DOHH2 (cell line): Measurements from ENCODE around the gene TIGD3.

Experiments used
- H3F3A ChIP-seq: fragments of 200-600 bp; sonication (generic), shearing (Covaris generic); 2 replicates; pipeline ENCODE4 v1.6.0; 2016; ENCODE audit warnings: antibody characterized with exemption, mild to moderate bottlenecking; ENCODE audit not compliant: control insufficient read depth, insufficient read depth
- H3K27ac ChIP-seq: fragments of 200-600 bp; sonication (generic); 2 replicates; pipeline ENCODE4 v1.5.1; 2014; ENCODE audit warnings: low read depth, mild to moderate bottlenecking, low read length, moderate library complexity
- H3K27me3 ChIP-seq: fragments of 200-600 bp; sonication (generic); 2 replicates; pipeline ENCODE4 v1.6.1; 2014; ENCODE audit warnings: mild to moderate bottlenecking, low read length, mixed read lengths; ENCODE audit not compliant: control insufficient read depth
- H3K36me3 ChIP-seq: fragments of 200-600 bp; sonication (generic); 2 replicates; pipeline ENCODE4 v1.6.1; 2014; ENCODE audit warnings: mild to moderate bottlenecking, low read length, moderate library complexity, mixed read lengths; ENCODE audit not compliant: control insufficient read depth
- H3K4me1 ChIP-seq: fragments of 200-600 bp; sonication (generic); 2 replicates; pipeline ENCODE4 v1.6.1; 2014; ENCODE audit warnings: mild to moderate bottlenecking, low read length, mixed read lengths; ENCODE audit not compliant: control insufficient read depth
- H3K4me2 ChIP-seq: fragments of 200-600 bp; sonication (generic); 2 replicates; pipeline ENCODE4 v1.6.0; 2014; ENCODE audit warnings: mild to moderate bottlenecking, low read length, moderate library complexity
- H3K4me3 ChIP-seq: fragments of 200-600 bp; sonication (generic); 2 replicates; pipeline ENCODE4 v1.5.1; 2014; ENCODE audit warnings: mild to moderate bottlenecking, low read length, mixed read lengths
- H3K79me2 ChIP-seq: fragments of 200-600 bp; sonication (generic); 2 replicates; pipeline ENCODE4 v1.6.1; 2014; ENCODE audit warnings: mild to moderate bottlenecking, low read length, mixed read lengths; ENCODE audit not compliant: control insufficient read depth
- H3K9me2 ChIP-seq: fragments of 200-600 bp; sonication (generic); replicated peaks from 2 replicates; pipeline ENCODE4 v1.6.1; 2014; ENCODE audit warnings: mild to moderate bottlenecking, low read length, mixed read lengths; ENCODE audit not compliant: control insufficient read depth
- H3K9me3 ChIP-seq: fragments of 200-600 bp; sonication (generic); 2 replicates; pipeline ENCODE4 v1.6.1; 2014; ENCODE audit warnings: antibody characterized with exemption, low read length, mixed read lengths; ENCODE audit not compliant: control insufficient read depth, insufficient read depth
- H4K20me1 ChIP-seq: fragments of 200-600 bp; sonication (generic); 2 replicates; pipeline ENCODE4 v1.6.0; 2014; ENCODE audit warnings: low read depth, mild to moderate bottlenecking, antibody characterized with exemption, low read length, moderate library complexity; ENCODE audit not compliant: control insufficient read depth, insufficient read depth
- EZH2phosphoT487 ChIP-seq: fragments of 200-600 bp; sonication (generic); IDR thresholded peaks from 2 replicates; pipeline ENCODE4 v1.6.1; 2017; ENCODE audit warnings: borderline replicate concordance, mild to moderate bottlenecking, antibody characterized with exemption, low read length, moderate library complexity, mixed read lengths
- TF ChIP-seq, protein P1 (sequence below): fragments of 200-600 bp; sonication (generic); IDR thresholded peaks from one replicate; pipeline ENCODE4 v1.5.1; 2014; ENCODE audit warnings: antibody characterized with exemption, mild to moderate bottlenecking, low read depth, low read length; ENCODE audit not compliant: poor library complexity, severe bottlenecking

TIGD3 gene

DNA sequence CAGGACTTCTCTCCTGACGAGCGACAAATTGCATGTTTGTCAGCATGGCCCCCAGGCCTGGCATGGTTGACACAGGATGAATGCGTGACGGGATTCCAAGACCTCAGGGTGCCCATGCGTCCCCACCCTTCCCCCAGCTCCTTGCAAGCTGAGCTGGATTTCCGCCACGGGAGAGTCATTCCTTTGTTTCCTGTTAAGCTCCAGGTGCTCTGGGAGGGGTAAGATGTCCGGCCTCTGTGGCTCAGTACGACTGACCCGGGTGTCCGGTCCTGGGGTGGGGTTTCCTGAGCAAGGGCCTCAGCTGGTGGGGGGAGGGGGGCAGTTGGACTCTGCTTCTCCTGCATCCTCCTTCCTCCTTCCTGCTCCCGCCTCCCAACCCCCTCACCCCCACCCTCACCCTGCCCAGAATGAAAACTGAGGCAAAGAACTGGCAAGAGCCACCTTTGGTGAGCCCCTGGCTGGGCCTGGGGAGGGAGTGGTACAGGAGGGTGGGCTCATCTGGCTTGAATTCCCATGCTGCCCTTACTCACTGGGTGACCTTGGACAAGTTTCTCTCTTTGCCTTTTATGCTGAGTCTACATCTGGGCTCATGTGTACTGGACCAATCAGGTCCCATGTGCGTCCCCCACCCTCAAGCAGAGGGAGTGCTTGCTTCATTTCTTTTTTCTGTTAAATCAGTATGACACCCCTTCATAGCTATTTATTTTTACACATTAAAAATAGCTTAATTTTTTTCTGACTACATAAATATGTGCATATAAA, 37.3 kb upstream of the TIGD3 start:
- TF ChIP-seq EZH2phosphoT487 = no peak
- TF ChIP-seq, protein P1, sequence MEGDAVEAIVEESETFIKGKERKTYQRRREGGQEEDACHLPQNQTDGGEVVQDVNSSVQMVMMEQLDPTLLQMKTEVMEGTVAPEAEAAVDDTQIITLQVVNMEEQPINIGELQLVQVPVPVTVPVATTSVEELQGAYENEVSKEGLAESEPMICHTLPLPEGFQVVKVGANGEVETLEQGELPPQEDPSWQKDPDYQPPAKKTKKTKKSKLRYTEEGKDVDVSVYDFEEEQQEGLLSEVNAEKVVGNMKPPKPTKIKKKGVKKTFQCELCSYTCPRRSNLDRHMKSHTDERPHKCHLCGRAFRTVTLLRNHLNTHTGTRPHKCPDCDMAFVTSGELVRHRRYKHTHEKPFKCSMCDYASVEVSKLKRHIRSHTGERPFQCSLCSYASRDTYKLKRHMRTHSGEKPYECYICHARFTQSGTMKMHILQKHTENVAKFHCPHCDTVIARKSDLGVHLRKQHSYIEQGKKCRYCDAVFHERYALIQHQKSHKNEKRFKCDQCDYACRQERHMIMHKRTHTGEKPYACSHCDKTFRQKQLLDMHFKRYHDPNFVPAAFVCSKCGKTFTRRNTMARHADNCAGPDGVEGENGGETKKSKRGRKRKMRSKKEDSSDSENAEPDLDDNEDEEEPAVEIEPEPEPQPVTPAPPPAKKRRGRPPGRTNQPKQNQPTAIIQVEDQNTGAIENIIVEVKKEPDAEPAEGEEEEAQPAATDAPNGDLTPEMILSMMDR = no peak
- no peaks in the 10 kb centered on the region for H3K9me2 ChIP-seq
- peaks cover 14% of the 10 kb centered on the region for H3K27me3 ChIP-seq
- H3F3A ChIP-seq = 0 out of 2 replicates have a peak, but pooled peaks cover 6% of the 10 kb centered on the region
- H3K79me2 ChIP-seq = no peaks in the 10 kb centered on the region
- peaks cover 18% of the 10 kb centered on the region for H3K4me1 ChIP-seq
- H4K20me1 ChIP-seq = no peaks in the 10 kb centered on the region
- H3K36me3 ChIP-seq = no peaks in the 10 kb centered on the region
- H3K9me3 ChIP-seq = no peaks in the 10 kb centered on the region
- H3K4me2 ChIP-seq = no peak overlapping the region
- no peak overlapping the region for H3K27ac ChIP-seq
- no peak overlapping the region for H3K4me3 ChIP-seq

GRCh38 chr11:65320386-65321075, 34.0 kb upstream of the TIGD3 start:
- no peak overlapping the region for H3K27ac ChIP-seq
- no peaks in the 10 kb centered on the region for H3K9me2 ChIP-seq
- no peaks in the 10 kb centered on the region for H3K36me3 ChIP-seq
- H3F3A ChIP-seq = 0 out of 2 replicates have a peak, but pooled peaks cover 6% of the 10 kb centered on the region
- TF ChIP-seq EZH2phosphoT487 = no peak
- TF ChIP-seq, protein P1 = no peak
- no peak overlapping the region for H3K4me2 ChIP-seq
- peaks cover 11% of the 10 kb centered on the region for H3K4me1 ChIP-seq
- H3K27me3 ChIP-seq = no peaks in the 10 kb centered on the region
- no peaks in the 10 kb centered on the region for H4K20me1 ChIP-seq
- no peaks in the 10 kb centered on the region for H3K9me3 ChIP-seq
- H3K79me2 ChIP-seq = no peaks in the 10 kb centered on the region
- no peak overlapping the region for H3K4me3 ChIP-seq

GRCh38 chr11:65321076-65321475, 33.5 kb upstream of the TIGD3 start:
- Histone ChIP-seq H3K4me1 (peaks cover 7% of the 10 kb centered on the region), H4K20me1 (no peaks in the 10 kb centered on the region), H3K79me2 (no peaks in the 10 kb centered on the region), H3K27ac (no peak overlapping the region), H3K4me3 (no peak overlapping the region), H3K36me3 (no peaks in the 10 kb centered on the region), H3K9me2 (no peaks in the 10 kb centered on the region), H3K27me3 (no peaks in the 10 kb centered on the region), H3K9me3 (no peaks in the 10 kb centered on the region), H3K4me2 (no peak overlapping the region), H3F3A (0 out of 2 replicates have a peak, but pooled peaks cover 6% of the 10 kb centered on the region)
- TF ChIP-seq EZH2phosphoT487 = no peak
- TF ChIP-seq, protein P1 = no peak
